ENCODE data around the gene DZIP3.

Gene DZIP3

GRCh38 chr3:108605028-108605427 lies 15.5 kb downstream of the DZIP3 start:
- no peaks in the 10 kb centered on the region for H4K20me1 ChIP-seq (ENCODE audit: insufficient read depth, low read length)
- H3K4me3 ChIP-seq (ENCODE audit: low read length): no peak overlapping the region
- no peak for DNase-seq
- TF ChIP-seq EZH2phosphoT487 (IDR thresholded peaks at IDR 0.05; ENCODE audit: low read length) (no peak), EZH2 (optimal IDR thresholded peaks at IDR 0.05; ENCODE audit: low read depth, low read length) (no peak)
- TF ChIP-seq, protein P1, sequence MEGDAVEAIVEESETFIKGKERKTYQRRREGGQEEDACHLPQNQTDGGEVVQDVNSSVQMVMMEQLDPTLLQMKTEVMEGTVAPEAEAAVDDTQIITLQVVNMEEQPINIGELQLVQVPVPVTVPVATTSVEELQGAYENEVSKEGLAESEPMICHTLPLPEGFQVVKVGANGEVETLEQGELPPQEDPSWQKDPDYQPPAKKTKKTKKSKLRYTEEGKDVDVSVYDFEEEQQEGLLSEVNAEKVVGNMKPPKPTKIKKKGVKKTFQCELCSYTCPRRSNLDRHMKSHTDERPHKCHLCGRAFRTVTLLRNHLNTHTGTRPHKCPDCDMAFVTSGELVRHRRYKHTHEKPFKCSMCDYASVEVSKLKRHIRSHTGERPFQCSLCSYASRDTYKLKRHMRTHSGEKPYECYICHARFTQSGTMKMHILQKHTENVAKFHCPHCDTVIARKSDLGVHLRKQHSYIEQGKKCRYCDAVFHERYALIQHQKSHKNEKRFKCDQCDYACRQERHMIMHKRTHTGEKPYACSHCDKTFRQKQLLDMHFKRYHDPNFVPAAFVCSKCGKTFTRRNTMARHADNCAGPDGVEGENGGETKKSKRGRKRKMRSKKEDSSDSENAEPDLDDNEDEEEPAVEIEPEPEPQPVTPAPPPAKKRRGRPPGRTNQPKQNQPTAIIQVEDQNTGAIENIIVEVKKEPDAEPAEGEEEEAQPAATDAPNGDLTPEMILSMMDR (IDR thresholded peaks at IDR 0.05; ENCODE audit: low read length): no peak
- no peaks in the 10 kb centered on the region for H3K4me1 ChIP-seq (ENCODE audit: low read length)
- no peak overlapping the region for H3K9ac ChIP-seq (ENCODE audit: low read length)
- H3K9me3 ChIP-seq (replicated peaks; ENCODE audit: insufficient read depth, low read length): no peaks in the 10 kb centered on the region
- H3K27me3 ChIP-seq (replicated peaks; ENCODE audit: insufficient read depth, low read length): no peaks in the 10 kb centered on the region
- no peaks in the 10 kb centered on the region for H3K9me2 ChIP-seq (replicated peaks; ENCODE audit: insufficient read depth, low read length)
- no peaks in the 10 kb centered on the region for H3F3A ChIP-seq (ENCODE audit: insufficient read depth, low read length)
- no peak overlapping the region for H3K27ac ChIP-seq (ENCODE audit: low read length)
- no peaks in the 10 kb centered on the region for H3K79me2 ChIP-seq (ENCODE audit: low read length)
- no peak overlapping the region for H3K4me2 ChIP-seq (ENCODE audit: low read depth, low read length)
- no peak overlapping the region for H2AFZ ChIP-seq (ENCODE audit: low read length)
- no peaks in the 10 kb centered on the region for H3K36me3 ChIP-seq (replicated peaks; ENCODE audit: insufficient read depth, low read length)

DNA sequence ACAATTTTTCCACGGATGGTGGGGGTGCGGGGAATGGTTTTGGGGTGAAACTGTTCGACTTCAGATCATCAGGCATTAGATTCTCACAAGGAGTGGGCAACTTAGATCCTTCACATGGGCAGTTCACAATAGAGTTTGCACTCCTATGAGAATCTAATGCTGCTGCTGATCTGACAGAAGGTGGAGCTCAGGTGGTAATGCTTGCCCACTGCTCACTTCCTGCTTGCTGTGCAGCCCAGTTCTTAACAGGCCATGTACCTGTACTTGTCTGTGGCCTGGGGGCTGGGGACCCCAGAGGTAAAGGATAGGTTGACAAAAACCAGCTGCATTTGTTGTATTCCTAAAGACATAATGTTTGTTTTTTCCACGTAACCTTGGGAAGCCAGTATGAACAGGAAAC lies 16.0 kb downstream of the DZIP3 start:
- Histone ChIP-seq H2AFZ (ENCODE audit: low read length) (no peak overlapping the region), H3K4me3 (ENCODE audit: low read length) (no peak overlapping the region), H3K4me2 (ENCODE audit: low read depth, low read length) (no peak overlapping the region)

DNA sequence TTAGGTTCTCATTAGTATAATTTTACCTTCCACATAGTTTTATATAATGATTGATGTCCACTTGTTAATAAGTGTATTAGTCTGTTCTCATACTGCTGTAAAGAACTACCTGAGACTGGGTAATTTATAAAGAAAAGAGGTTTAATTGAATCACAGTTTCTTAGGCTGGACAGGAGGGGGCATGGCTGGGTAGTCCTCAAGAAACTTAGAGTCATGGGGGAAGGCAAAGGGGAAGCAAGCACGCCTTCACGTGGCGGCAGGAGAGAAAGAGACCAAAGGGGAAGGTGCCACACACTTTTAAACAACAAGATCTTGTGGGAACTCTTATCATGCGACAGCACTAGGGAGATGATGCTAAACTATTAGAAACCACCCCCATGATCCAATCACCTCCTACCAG lies 19.2 kb downstream of the DZIP3 start:
- Histone ChIP-seq H3K27me3 (replicated peaks; ENCODE audit: insufficient read depth, low read length) (no peaks in the 10 kb centered on the region), H3K4me2 (ENCODE audit: low read depth, low read length) (no peak overlapping the region), H3K9ac (ENCODE audit: low read length) (no peak overlapping the region)

More for the DNA sequence above, 16.0 kb downstream of the DZIP3 start:
- H4K20me1 ChIP-seq (ENCODE audit: insufficient read depth, low read length): no peaks in the 10 kb centered on the region
- no peaks in the 10 kb centered on the region for H3F3A ChIP-seq (ENCODE audit: insufficient read depth, low read length)
- no peak overlapping the region for H3K9ac ChIP-seq (ENCODE audit: low read length)
- no peaks in the 10 kb centered on the region for H3K79me2 ChIP-seq (ENCODE audit: low read length)
- H3K27me3 ChIP-seq (replicated peaks; ENCODE audit: insufficient read depth, low read length): no peaks in the 10 kb centered on the region
- no peaks in the 10 kb centered on the region for H3K9me3 ChIP-seq (replicated peaks; ENCODE audit: insufficient read depth, low read length)
- H3K9me2 ChIP-seq (replicated peaks; ENCODE audit: insufficient read depth, low read length): no peaks in the 10 kb centered on the region
- H3K36me3 ChIP-seq (replicated peaks; ENCODE audit: insufficient read depth, low read length): no peaks in the 10 kb centered on the region
- no peak overlapping the region for H3K27ac ChIP-seq (ENCODE audit: low read length)
- no peaks in the 10 kb centered on the region for H3K4me1 ChIP-seq (ENCODE audit: low read length)
- TF ChIP-seq EZH2 (optimal IDR thresholded peaks at IDR 0.05; ENCODE audit: low read depth, low read length) (no peak), EZH2phosphoT487 (IDR thresholded peaks at IDR 0.05; ENCODE audit: low read length) (no peak)
- TF ChIP-seq, protein P1 (IDR thresholded peaks at IDR 0.05; ENCODE audit: low read length): no peak
- DNase-seq: no peak

More for the DNA sequence above, 19.2 kb downstream of the DZIP3 start:
- Histone ChIP-seq H3K4me1 (ENCODE audit: low read length) (no peaks in the 10 kb centered on the region), H3K36me3 (replicated peaks; ENCODE audit: insufficient read depth, low read length) (no peaks in the 10 kb centered on the region), H3K9me3 (replicated peaks; ENCODE audit: insufficient read depth, low read length) (no peaks in the 10 kb centered on the region), H2AFZ (ENCODE audit: low read length) (no peak overlapping the region), H3K79me2 (ENCODE audit: low read length) (no peaks in the 10 kb centered on the region), H3K4me3 (ENCODE audit: low read length) (no peak overlapping the region), H4K20me1 (ENCODE audit: insufficient read depth, low read length) (no peaks in the 10 kb centered on the region), H3K9me2 (replicated peaks; ENCODE audit: insufficient read depth, low read length) (no peaks in the 10 kb centered on the region), H3F3A (ENCODE audit: insufficient read depth, low read length) (no peaks in the 10 kb centered on the region), H3K27ac (ENCODE audit: low read length) (no peak overlapping the region)
- TF ChIP-seq EZH2 (optimal IDR thresholded peaks at IDR 0.05; ENCODE audit: low read depth, low read length) (no peak), EZH2phosphoT487 (IDR thresholded peaks at IDR 0.05; ENCODE audit: low read length) (no peak)
- TF ChIP-seq, protein P1 (IDR thresholded peaks at IDR 0.05; ENCODE audit: low read length): no peak
- DNase-seq: no peak
